Suppressor macrophage treated with lipopolysaccharide for 4 hours (primary cell): ENCODE measurements around the gene TSPAN32.
"Not testable (repeated sequence)": the region's sequence is repeated elsewhere in the genome, so short reads cannot be mapped to it uniquely, and the experiment has no call there.

Source experiments
- DNase-seq: peaks from one replicate; pipeline ENCODE4 v3.0.0-alpha.2; 2020

Gene TSPAN32

DNA sequence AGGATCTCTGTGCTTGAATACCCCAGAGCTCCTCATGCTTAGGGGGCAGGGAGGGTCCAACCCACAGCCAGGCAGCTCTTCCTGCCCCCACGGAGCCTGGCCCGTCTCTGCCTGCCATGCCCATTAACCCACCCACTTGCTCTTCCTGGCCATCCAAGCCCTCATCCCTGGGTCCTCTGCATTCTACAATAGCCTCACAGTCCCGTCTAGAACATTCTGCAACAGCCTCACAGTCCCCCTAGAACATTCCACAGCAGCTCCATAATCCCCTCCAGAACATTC is 15.1 kb downstream of the TSPAN32 start:
- DNase-seq: no peak

DNA sequence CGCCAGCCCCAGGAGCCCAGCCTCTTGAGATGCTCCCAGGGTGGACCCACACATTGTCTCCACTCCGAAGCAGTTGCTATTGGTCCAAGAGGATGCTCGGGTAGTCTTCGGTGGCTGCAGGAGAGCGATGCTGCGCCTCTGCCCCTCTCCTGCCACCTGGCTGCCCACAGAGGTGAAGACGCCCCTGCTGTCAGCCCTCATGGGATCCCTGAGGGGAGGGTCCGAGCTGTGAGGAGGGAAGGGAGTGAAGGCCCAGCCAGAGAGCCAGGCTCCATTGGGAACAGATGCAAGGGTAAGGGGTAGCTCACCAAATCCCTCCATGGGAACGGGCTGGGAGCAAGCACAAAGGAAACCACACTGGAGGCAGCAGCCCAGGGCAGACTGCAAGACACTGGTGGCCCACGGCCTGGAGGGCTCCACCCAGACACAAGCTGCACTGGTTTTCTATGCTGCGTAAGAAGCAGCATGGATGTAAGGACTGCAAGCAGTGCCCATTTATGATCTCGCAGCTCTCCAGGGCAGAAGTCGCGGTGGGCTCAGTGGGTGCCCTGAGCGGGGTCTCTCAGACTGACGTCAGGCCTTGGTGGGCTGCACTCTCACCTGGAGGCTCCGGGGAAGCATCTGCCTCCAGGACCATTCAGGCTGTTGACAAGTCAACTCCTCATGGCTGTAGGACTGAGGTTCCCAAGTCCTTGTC is 15.7 kb downstream of the TSPAN32 start:
- DNase-seq: no peak

GRCh38 chr11:2318123-2318522 is 16.3 kb downstream of the TSPAN32 start:
- DNase-seq: no peak

DNA sequence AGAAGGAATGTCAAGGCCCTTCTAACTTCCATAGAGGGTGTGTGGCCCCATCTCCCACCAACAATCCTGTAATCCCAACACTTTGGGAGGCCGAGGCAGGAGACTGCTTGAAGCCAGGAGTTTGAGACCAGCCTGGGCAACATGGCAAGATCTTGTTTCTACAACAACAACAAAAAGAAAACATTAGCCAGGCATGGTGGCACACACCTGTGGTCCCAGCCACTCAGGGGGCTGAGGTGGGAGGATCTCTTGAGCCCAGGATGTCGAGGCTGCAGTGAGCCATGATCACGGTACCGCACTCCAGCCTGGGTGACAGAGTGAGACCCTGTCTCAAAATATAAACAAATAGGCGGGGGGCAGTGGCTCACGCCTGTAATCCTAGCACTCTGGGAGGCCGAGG is 16.9 kb downstream of the TSPAN32 start:
- no peak for DNase-seq

DNA sequence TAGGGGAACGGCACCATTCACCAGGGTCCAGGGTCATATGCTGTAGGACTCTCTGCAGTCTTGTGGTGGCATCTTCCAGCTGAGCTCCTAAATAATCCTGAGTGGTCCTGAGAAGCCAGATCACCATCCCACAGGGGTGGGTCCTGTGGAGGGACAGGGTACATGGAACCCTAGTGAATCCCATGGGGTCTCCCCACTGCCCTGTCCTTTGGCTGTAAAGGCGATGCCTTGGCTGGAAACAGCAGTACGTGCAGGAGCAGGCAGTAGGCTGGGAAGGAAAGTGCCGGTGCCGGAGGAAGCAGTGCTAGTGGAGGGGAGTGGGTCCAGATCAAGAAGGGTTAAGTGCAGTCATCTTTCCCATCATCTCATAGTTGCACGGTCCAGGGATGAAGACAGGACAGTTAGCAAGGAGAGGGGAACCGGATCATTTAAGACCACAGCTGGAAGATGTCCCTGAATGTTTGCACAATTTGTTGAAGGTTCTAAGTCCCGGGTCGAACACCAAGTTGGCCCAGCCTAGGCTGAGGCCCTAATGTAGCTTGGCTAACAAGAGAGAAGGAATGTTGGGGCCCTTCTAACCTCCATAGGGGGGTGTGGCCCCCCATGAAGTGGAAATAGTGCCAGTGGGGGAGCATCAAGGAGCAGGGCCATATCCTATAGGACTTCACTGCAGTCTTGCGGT is 18.1 kb downstream of the TSPAN32 start:
- DNase-seq: no peak

- DNase-seq: no peak
These were observed 18.9 kb downstream of the TSPAN32 start for GRCh38 chr11:2320568-2321310.

GRCh38 chr11:2321311-2321683 is 19.5 kb downstream of the TSPAN32 start:
- DNase-seq: no peak

DNA sequence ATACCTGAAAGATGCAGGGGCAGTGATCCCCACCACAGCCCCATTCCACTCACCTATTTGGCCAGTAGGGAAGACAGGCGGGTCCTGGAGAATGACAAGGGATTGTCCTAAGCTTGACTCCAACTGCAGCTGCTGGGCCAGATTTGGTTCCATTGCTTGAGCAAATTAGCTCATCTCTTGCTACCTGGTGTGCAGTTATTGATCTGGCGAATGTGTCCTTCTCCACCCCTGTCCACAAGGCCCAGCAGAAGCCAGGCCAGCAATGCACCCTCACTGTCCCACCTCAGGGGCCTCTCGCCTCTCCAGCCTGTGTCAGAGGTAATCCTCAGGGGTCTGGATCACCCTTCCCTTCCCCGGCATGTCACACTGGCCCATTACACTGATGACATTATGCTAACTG is 23.3 kb downstream of the TSPAN32 start:
- DNase-seq: no peak

DNA sequence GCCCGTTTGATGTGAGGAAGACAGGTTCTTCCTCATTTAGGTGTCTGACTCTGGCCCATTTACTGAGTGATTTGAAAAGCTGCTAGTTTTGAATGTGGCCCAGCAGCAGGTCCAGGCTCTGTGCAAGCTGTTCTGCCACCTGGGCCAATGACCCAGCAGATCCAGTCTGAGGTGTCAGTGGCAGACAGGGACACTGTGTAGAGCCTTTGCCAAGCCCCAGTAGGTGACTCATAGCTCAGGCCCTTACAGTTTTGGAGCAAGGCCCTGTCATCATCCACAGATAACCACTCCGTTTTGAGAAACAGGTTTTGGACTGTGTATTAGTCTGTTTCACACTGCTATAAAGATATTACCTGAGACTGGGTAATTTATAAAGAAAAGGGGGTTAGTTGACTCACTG is 23.9 kb downstream of the TSPAN32 start:
- no peak for DNase-seq

DNA sequence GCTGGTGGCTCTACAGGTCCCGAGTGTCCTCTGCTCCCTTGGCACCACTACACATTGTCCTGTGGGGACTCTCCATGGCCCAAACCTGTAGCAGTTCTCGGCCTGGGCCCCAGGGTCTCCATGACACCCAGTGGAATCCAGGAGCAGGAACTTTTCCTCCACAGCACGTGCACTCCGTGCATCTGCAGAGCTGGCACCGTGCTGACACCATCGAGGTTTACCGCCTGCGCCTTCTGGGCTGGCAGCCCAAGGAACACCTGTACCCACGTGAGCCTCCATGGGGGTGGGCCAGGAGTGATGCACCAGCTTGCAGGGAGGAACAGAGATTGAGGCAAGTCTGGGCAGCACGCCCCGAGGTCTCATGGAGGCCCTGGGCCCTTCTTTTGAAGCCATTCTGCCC is 25.2 kb downstream of the TSPAN32 start:
- no peak for DNase-seq

DNA sequence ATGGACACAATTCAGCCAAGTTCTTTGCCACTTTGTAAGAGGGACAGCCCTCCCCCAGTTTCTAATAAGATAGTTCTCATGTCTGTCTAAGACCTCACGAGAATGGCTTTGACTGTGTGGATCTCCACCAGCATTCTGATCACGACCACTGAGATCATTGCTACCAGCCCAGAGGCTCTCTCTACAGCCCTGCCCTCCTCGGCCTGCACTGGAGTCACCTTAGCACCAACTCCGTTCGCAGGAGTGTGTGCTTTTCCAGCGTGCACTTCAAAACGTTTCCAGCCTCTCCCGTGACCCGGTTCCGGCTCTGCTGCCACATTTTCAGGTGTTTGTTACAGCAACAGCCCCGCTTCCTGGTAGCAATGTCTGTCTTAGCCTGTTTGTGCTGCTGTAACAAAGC is 26.2 kb downstream of the TSPAN32 start:
- DNase-seq: no peak

- DNase-seq: no peak
These were observed 27.0 kb downstream of the TSPAN32 start for GRCh38 chr11:2328656-2329354.

- no peak for DNase-seq
These were observed 27.7 kb downstream of the TSPAN32 start for GRCh38 chr11:2329551-2329950.

DNA sequence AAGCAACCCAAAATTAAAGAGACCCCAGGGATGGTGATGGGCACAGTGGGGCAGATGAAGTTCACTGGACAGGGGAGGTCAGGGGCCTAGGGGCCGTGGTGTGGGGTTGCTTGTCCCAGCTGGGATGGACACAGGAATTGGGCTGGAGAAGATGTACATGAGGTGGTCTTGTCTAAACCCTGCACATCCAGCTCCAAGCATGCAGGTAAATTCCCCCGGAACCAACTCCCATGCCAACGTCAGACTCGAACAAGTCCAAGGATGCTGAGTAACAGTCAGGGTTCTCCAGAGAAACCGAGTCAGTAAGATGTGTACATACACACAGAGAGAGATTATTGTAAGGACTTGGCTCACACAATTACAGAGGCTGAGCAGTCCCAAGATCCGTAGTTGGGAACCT is 28.9 kb downstream of the TSPAN32 start:
- no peak for DNase-seq

DNA sequence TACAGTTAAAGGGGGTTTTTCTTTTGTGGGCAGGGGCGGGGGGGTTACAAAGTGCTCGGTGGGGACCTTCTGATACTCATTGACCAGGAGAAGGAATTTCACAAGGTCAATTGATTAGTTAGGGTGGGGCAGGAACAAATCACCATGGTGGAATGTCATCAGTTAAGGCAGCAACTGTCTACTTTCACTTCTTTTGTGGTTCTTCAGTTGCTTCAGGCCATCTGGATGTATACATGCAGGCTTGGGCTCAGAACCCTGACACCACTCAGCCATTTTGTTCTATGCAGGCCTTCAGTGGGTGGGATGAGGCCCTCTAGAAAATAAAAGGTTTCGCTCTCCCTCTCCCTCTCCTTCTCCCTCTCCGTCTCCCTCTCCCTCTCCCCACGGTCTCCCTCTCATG is 29.6 kb downstream of the TSPAN32 start:
- no peak for DNase-seq

GRCh38 chr11:2332569-2332968 is 30.8 kb downstream of the TSPAN32 start:
- not testable (repeated sequence) for DNase-seq

GRCh38 chr11:2333486-2334205 is 31.8 kb downstream of the TSPAN32 start:
- DNase-seq: not testable (repeated sequence)

DNA sequence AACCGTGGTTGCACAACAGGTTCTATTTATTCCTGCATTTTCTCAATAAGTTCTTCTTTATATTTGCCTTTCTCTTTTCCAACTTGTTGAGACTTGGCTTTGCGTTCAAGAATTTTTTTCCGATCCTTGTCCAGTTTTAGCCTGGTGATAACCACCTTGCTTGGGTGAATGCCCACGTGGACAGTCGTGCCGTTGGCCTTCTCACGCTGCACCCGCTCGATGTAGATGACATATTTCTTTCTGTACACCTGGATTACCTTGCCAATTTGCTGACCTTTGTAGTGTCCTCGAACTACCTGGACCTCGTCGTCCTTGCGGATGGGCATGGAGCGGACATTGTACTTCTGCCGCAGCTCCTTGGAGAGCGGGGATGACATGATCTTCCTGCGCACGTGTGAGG is 33.5 kb downstream of the TSPAN32 start:
- DNase-seq: not testable (repeated sequence)

DNA sequence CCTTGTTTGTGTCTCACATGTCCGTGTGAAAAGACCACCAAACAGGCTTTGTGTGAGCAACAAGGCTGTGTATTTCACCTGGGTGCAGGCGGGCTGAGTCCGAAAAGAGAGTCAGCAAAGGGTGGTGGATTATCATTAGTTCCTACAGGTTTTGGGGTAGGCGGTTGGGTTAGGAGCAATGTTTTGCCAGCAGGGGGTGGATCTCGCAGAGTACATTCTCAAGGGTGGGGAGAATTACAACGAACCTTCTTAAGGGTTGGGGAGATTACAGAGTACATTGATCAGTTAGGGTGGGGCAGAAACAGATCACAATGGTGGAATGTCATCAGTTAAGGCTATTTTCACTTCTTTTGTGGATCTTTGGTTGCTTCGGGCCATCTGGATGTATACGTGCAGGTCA is 36.9 kb downstream of the TSPAN32 start:
- DNase-seq: not testable (repeated sequence)

GRCh38 chr11:2342557-2342956 is 40.7 kb downstream of the TSPAN32 start:
- no peak for DNase-seq

DNA sequence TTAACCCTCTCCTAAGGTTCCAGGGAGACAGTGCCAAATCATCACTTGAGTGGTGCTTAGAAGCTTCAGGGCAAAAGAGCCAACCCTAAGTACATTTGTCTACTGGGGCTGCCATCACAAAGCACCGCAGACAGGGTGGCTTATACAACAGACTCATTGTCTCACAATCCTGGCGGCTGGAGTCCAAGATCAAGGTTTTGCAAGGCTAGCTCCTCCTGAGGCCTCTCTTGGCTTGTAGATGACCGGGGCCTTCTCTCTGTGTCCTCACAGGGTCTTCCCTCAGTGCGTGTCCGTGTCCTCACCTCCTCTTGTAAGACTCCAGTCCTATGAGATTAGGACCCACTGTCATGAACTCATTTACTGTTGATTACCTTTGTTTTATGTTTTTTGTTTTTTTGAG is 41.2 kb downstream of the TSPAN32 start:
- no peak for DNase-seq

DNA sequence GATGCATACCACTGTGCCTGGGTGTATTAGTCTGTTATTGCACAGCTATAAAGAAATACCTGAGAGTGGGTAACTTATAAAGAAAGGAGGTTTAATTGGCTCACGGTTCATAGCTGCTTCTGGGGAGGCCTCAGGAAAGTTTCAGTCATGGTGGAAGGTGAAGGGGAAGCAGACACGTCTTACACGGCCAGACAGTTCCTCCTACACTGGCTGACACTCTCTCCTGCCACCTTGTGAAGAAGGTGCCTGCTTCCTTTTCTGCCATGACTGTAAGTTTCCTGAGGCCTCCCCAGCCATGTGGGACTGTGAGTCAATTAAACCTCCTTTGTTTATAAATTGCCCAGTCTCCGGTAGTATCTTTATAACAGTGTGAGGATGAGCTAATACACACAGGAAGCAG is 41.7 kb downstream of the TSPAN32 start:
- no peak for DNase-seq

DNA sequence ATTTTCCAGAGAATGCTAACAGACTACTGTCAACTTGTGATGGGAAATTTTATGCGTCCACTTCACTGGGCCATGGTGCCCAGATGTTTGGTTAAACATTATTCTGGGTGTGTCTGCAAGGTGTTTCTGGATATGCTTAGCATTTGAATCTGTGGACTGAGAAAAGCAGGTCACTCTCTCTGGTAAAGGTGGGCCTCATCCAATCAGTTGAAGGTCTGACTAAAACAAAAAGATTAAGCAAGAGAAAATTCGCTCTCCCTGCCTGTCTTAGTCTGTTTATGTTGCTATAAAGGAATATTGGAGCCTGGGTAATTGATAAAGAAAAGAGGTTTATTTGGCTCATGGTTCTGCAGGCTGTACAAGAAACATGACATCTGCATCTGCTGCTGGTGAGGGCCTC is 43.2 kb downstream of the TSPAN32 start:
- no peak for DNase-seq
